HepG2 (cell line): ENCODE measurements around the gene PPIL6. TPM values are rescaled to one million over a fixed set of nuclear protein-coding genes. Genes with fewer than 3 reads are reported as not detected.
A peak's percentile ranks its signal among the peaks of the same experiment; 100 is the strongest.

Experiments used
- CENPX ChIP-seq: sonication (generic); formaldehyde crosslinking; IDR thresholded peaks from 2 replicates; pipeline ENCODE4 v1.9.0; 2021; ENCODE audit warnings: mild to moderate bottlenecking, missing genetic modification reagents, moderate library complexity
- CHD4 ChIP-seq: fragments of 200-600 bp; sonication (generic); IDR thresholded peaks from 2 replicates; pipeline ENCODE4 v1.7.0; 2017; ENCODE audit warnings: mild to moderate bottlenecking, low read length, borderline replicate concordance
- CSRNP1 ChIP-seq: sonication (generic); formaldehyde crosslinking; IDR thresholded peaks from 2 replicates; pipeline ENCODE4 v1.8.1; 2023; ENCODE audit warnings: mild to moderate bottlenecking, missing genetic modification reagents
- GLI4 ChIP-seq: sonication (generic); formaldehyde crosslinking; IDR thresholded peaks from 2 replicates; pipeline ENCODE4 v1.5.1; 2020; ENCODE audit warnings: missing genetic modification reagents, mild to moderate bottlenecking, moderate library complexity, borderline replicate concordance
- GZF1 ChIP-seq: sonication (generic); formaldehyde crosslinking; IDR thresholded peaks from 2 replicates; pipeline ENCODE4 v1.5.1; 2020; ENCODE audit warnings: mild to moderate bottlenecking, missing genetic modification reagents
- KAT2B ChIP-seq: fragments of 150-350 bp; IDR thresholded peaks from 2 replicates; pipeline ENCODE4 v1.6.1; 2014; ENCODE audit warnings: low read depth, low read length, borderline replicate concordance
- KDM4B ChIP-seq: sonication (generic); formaldehyde crosslinking; IDR thresholded peaks from 2 replicates; pipeline ENCODE4 v1.4.0; 2020; ENCODE audit warnings: missing genetic modification reagents
- NFE2L1 ChIP-seq: sonication (generic); formaldehyde crosslinking; IDR thresholded peaks from 2 replicates; pipeline ENCODE4 v1.4.0; 2020; ENCODE audit warnings: missing genetic modification reagents, mild to moderate bottlenecking, borderline replicate concordance
- PPARG ChIP-seq: conservative IDR thresholded peaks from 2 replicates; pipeline ENCODE4 v1.6.1; 2016; ENCODE audit warnings: missing biosample characterization, missing genetic modification reagents
- RBFOX2 ChIP-seq: fragments of 200-400 bp; formaldehyde crosslinking; IDR thresholded peaks from 2 replicates; pipeline ENCODE4 v1.6.1; 2017; ENCODE audit warnings: low read depth, mild to moderate bottlenecking, low read length
- RCOR2 ChIP-seq: IDR thresholded peaks from 2 replicates; pipeline ENCODE4 v1.6.1; 2016; ENCODE audit warnings: missing biosample characterization, missing genetic modification reagents
- SRSF9 ChIP-seq: fragments of 200-400 bp; formaldehyde crosslinking; IDR thresholded peaks from 2 replicates; pipeline ENCODE4 v1.6.1; 2018; ENCODE audit warnings: borderline replicate concordance, mild to moderate bottlenecking, low read depth, low read length; ENCODE audit not compliant: insufficient read depth, poor library complexity, severe bottlenecking
- ZBTB21 ChIP-seq: sonication (generic); formaldehyde crosslinking; IDR thresholded peaks from 2 replicates; pipeline ENCODE4 v1.4.0; 2020; ENCODE audit warnings: missing genetic modification reagents
- ZKSCAN8 ChIP-seq: IDR thresholded peaks from 2 replicates; pipeline ENCODE4 v1.6.1; 2016; ENCODE audit warnings: borderline replicate concordance, missing genetic modification reagents, missing compliant biosample characterization
- ZNF609 ChIP-seq: sonication (generic); formaldehyde crosslinking; IDR thresholded peaks from 2 replicates; pipeline ENCODE4 v1.4.0; 2020; ENCODE audit warnings: mild to moderate bottlenecking, missing genetic modification reagents, borderline replicate concordance
- ZNF703 ChIP-seq: sonication (generic); formaldehyde crosslinking; IDR thresholded peaks from 2 replicates; pipeline ENCODE4 v1.5.1; 2020; ENCODE audit warnings: missing genetic modification reagents, mild to moderate bottlenecking, moderate library complexity, borderline replicate concordance
- ZNF720 ChIP-seq: sonication (generic); formaldehyde crosslinking; IDR thresholded peaks from 2 replicates; pipeline ENCODE4 v1.4.0; 2020; ENCODE audit warnings: missing genetic modification reagents
- ZNF747 ChIP-seq: sonication (generic); formaldehyde crosslinking; IDR thresholded peaks from 2 replicates; pipeline ENCODE4 v1.8.1; 2023; ENCODE audit warnings: missing genetic modification reagents, mild to moderate bottlenecking, borderline replicate concordance
- ZNF772 ChIP-seq: sonication (generic); formaldehyde crosslinking; IDR thresholded peaks from 2 replicates; pipeline ENCODE4 v1.5.0; 2020; ENCODE audit warnings: mild to moderate bottlenecking, missing genetic modification reagents
- ZSCAN20 ChIP-seq: sonication (generic); formaldehyde crosslinking; IDR thresholded peaks from 2 replicates; pipeline ENCODE4 v1.4.0; 2020; ENCODE audit warnings: missing genetic modification reagents, mild to moderate bottlenecking, borderline replicate concordance
- ZSCAN9 ChIP-seq: IDR thresholded peaks from 2 replicates; pipeline ENCODE4 v1.6.1; 2016; ENCODE audit warnings: borderline replicate concordance
- polyA plus RNA-seq, 8 experiments: library from polyadenylated mRNA; depleted of rRNA in 3 of 8; stranded (reverse) in 7 of 8; unstranded in 1 of 8; fragments of >200 nt; fragmentation: Illumina TruSeq in 4 of 8; extraction: Trizol in 4 of 8; gene quantifications; 2 replicates each; pipeline versions ENCODE4 v1.2.1 to v1.2.3, GENCODE V29; 2011 to 2016; ENCODE audit warnings: low read depth in 4 of 8, missing spikeins in 1 of 8, mixed read lengths in 1 of 8; ENCODE audit not compliant: insufficient read depth in 1 of 8
- total RNA-seq, 5 experiments: library from RNA; depleted of rRNA; stranded (reverse); fragments of >200 nt; fragmentation: Illumina TruSeq; extraction: Trizol; gene quantifications; 2 replicates each; pipeline ENCODE4 v1.2.3, GENCODE V29; 2016; ENCODE audit warnings: low read depth in 1 of 5
- TF ChIP-seq, protein P1 (sequence below): sonication (generic); formaldehyde crosslinking; IDR thresholded peaks from 2 replicates; pipeline ENCODE4 v1.4.0; 2020; ENCODE audit warnings: missing genetic modification reagents; ENCODE audit errors: not compliant biosample characterization

Gene PPIL6
- total and polyA plus RNA-seq, 2 of the 13 experiments (the other 11 are each of a cell fraction or from before 2014, with no cell fraction given) = 0.22 to 0.46 TPM

DNA sequence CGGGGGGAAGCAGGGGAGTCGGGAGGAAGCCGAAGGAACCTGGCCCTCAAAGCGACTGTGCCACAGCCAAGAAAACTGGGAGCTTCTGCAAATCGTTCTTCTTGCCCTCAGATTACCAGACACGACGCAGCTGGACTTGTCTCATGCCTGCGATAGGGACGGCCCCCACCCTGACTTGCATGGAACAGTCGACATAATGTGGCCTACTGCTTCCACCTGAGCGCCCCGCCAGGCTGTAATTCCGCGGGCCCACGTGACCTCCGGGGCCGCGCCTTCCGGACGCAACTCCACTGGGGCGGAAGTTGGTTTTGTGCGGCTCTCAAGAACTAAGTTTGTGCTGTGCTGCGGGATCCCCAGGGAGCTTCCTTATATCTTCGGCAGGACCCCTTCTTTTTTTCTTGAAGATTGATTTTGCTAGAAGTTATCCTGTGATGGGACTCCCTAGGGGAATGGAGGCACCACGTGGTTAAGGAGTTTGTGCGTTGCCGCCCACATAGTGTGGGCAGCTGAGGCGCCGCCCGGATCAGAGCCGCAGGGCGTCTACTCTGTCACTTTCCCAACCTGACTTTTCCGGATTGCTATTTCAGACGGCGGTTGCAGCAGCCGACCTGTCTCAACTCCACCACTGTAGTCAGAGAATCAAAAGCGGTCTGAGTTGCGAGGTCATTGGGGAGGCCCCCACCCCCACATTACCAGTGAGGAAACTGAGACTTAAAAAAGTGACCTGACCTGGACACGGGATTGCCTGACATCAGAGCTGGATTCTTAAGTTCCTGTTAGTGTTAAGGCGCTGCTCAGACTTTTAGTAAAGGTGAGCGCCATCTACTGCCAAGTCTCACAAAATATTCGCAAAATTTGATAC is 57.6 kb downstream of the PPIL6 start (continued):
- TF ChIP-seq ZSCAN20 (CRISPR knock-in tag) (no peak), CSRNP1 (CRISPR knock-in tag) (peak; percentile 86; the same call in 1 of the 2 replicates), ZNF772 (CRISPR knock-in tag) (no peak; the same call in 1 of the 2 replicates), RCOR2 (CRISPR knock-in tag) (no peak), ZNF747 (peak; percentile 82; the same call in 1 of the 2 replicates), CHD4 (0 out of 2 replicates have a peak, but pooled peaks have one; percentile 7), ZSCAN9 (CRISPR knock-in tag) (no peak), ZBTB21 (CRISPR knock-in tag) (no peak), ZNF720 (CRISPR knock-in tag) (no peak), NFE2L1 (CRISPR knock-in tag) (no peak), ZKSCAN8 (CRISPR knock-in tag) (no peak), PPARG (0 out of 2 replicates have a peak, but pooled peaks have one; percentile 9), SRSF9 (no peak), GZF1 (CRISPR knock-in tag) (no peak), ZNF609 (CRISPR knock-in tag) (no peak), CENPX (CRISPR knock-in tag) (no peak), GLI4 (CRISPR knock-in tag) (no peak; the same call in 1 of the 2 replicates), KAT2B (no peak), ZNF703 (CRISPR knock-in tag) (no peak; the same call in 1 of the 2 replicates), KDM4B (CRISPR knock-in tag) (no peak), RBFOX2 (no peak)
- TF ChIP-seq, protein P1, sequence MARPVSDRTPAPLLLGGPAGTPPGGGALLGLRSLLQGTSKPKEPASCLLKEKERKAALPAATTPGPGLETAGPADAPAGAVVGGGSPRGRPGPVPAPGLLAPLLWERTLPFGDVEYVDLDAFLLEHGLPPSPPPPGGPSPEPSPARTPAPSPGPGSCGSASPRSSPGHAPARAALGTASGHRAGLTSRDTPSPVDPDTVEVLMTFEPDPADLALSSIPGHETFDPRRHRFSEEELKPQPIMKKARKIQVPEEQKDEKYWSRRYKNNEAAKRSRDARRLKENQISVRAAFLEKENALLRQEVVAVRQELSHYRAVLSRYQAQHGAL (CRISPR knock-in tag) = no peak
